A549 treated with RU486 at 1 μM for 4 hours (cell line): ENCODE results near the gene SPDEF. TPM values are rescaled to one million over a fixed set of nuclear protein-coding genes. Genes with fewer than 3 reads are reported as not detected.

ENCODE experiments used
- total RNA-seq: library from RNA; stranded (reverse); fragments of 200-300 nt; extraction: Qiagen RNA extraction; gene quantifications from 5 replicates; pipeline ENCODE4 v1.2.3, GENCODE V29; 2022; ENCODE audit warnings: low read depth

Gene SPDEF
- total RNA-seq = 1.4 to 2.7 TPM (median 2.2 TPM) in 5 replicates

GRCh38 chr6:34556031-34556471, at the start of gene SPDEF:
TSS of gene SPDEF (minus strand) at chr6:34556329. CDS start at chr6:34544455, 11,874 bp downstream.

Other genes starting within 250 kb of the SPDEF start
- 5.8 to 8.6 TPM (median 6.4 TPM) in 5 replicates for gene NUDT3, start 163.7 kb downstream of the SPDEF start, total RNA-seq
- 1,988 to 2,281 TPM (median 2,050 TPM) in 5 replicates for gene RPS10, start 130.3 kb downstream of the SPDEF start, total RNA-seq
- 0.03 to 0.09 TPM (median 0.07 TPM) in 4 of 5 replicates, not detected in the other for gene PACSIN1, start 90.3 kb downstream of the SPDEF start, total RNA-seq
- 26.8 to 33.2 TPM (median 31.8 TPM) in 5 replicates for gene ILRUN, start 140.4 kb upstream of the SPDEF start, total RNA-seq
- 195 to 226 TPM (median 207 TPM) in 5 replicates for gene SNRPC, start 201.2 kb upstream of the SPDEF start, total RNA-seq
- 4.0 to 6.8 TPM (median 6.1 TPM) in 5 replicates for gene BLTP3A, start 235.8 kb upstream of the SPDEF start, total RNA-seq